Duodenal mucosa (tissue), 2 donors: ENCODE measurements around the gene CD164L2.
"Not testable (repeated sequence)": the region's sequence is repeated elsewhere in the genome, so short reads cannot be mapped to it uniquely, and the experiment has no call there.

ENCODE experiments used
- H3K27ac ChIP-seq: one replicate; pipeline ENCODE4 v1.7.0; 2013; ENCODE audit warnings: low read depth, low read length
- H3K27me3 ChIP-seq, 2 donors: one replicate each; pipeline ENCODE4 v1.7.0; 2013; ENCODE audit warnings: low read length in 2 of 2, control low read depth in 1 of 2; ENCODE audit not compliant: insufficient read depth in 2 of 2, control insufficient read depth in 1 of 2
- H3K36me3 ChIP-seq, 2 donors: one replicate each; pipeline ENCODE4 v1.7.0; 2013; ENCODE audit warnings: low read length in 2 of 2, control low read depth in 1 of 2; ENCODE audit not compliant: insufficient read depth in 2 of 2, control insufficient read depth in 1 of 2
- H3K4me1 ChIP-seq, 2 donors: one replicate each; pipeline ENCODE4 v1.7.0; 2013; ENCODE audit warnings: low read length in 2 of 2, control low read depth in 1 of 2; ENCODE audit not compliant: insufficient read depth in 2 of 2, control insufficient read depth in 1 of 2
- H3K4me3 ChIP-seq, 2 donors: one replicate each; pipeline ENCODE4 v1.7.0; 2013; ENCODE audit warnings: low read length in 2 of 2, low read depth in 1 of 2
- H3K9ac ChIP-seq, 2 donors: one replicate each; pipeline ENCODE4 v1.7.0; 2013; ENCODE audit warnings: low read length in 2 of 2, low read depth in 1 of 2
- H3K9me3 ChIP-seq, 2 donors: one replicate each; pipeline ENCODE4 v1.7.0; 2013; ENCODE audit warnings: low read length in 2 of 2, control low read depth in 1 of 2; ENCODE audit not compliant: control insufficient read depth in 1 of 2

CD164L2 gene

DNA sequence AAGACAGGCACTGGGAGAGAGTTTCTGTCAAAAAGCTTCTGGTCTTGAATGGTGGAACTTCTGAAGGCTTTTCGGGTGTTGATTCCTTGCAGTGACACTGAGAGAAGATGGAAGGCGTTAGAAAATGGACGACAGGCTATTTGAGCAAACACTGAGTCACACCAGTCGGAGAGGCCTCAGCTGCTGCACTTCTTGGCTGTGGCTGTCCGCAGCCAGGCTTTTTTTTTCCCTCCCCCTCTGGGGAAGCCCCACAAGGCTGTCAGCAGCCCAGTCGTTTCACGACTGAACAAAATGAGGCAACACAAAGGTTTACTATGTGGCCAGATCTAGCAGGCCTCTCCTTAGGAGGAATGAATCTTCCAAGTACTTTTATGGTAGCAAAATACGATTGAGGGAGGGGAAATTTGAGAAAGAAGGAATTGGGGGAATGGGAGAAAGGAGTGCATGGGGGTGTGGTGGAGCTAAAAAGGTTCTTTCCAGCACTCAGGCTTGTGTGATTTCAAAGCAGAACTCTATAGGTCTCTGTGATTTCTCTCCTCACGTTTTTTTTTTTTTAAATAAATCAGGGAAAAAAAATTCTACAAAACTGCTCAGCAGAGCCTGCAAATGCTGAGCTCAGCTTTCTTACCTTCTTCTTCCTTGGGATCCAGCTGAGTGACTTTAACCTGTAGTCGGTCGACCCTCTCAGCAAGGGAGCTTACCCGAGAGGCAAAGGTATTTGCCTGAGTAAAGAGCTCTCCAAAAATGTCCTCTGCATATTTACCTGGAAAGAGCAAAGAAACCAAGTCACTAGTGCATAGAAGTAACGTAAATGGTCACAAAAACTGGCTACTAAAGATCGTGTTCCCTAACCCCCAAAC, 35.4 kb upstream of the CD164L2 start:
- H3K4me1 ChIP-seq = peaks cover 10 to 21% of the 10 kb centered on the region in 2 donors
- no peak overlapping the region for H3K4me3 ChIP-seq
- H3K27ac ChIP-seq = peak overlapping the region; percentile 53
- H3K27me3 ChIP-seq = no peaks in the 10 kb centered on the region
- H3K9me3 ChIP-seq = no peaks in the 10 kb centered on the region
- peak overlapping the region in 1 of 2 donors; percentile 25 for H3K9ac ChIP-seq
- peaks cover 27 to 57% of the 10 kb centered on the region in 2 donors for H3K36me3 ChIP-seq

DNA sequence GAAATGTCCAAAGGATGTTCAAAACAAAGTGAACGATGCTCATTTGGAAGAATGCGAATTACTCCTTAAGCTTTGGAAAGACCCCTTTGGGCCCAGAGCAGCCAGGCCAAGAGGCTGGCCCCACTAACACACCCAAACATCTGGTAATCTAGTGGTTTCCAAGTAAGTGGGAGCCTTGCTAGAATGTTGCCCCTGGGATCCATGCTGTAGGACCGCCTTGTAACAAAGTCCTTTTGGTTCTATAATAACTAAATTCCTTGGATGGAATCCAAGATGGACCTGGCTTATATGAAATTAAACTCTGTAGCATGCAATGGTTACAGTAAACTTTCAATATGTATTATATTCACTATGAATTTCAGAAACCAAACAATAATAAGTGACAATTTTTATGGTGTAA, 34.6 kb upstream of the CD164L2 start:
- Histone ChIP-seq H3K4me3 (no peak overlapping the region), H3K9me3 (no peaks in the 10 kb centered on the region), H3K27ac (no peak overlapping the region), H3K27me3 (no peaks in the 10 kb centered on the region), H3K36me3 (peaks cover 36 to 65% of the 10 kb centered on the region in 2 donors), H3K4me1 (peaks cover 10 to 21% of the 10 kb centered on the region in 2 donors), H3K9ac (no peak overlapping the region)

DNA sequence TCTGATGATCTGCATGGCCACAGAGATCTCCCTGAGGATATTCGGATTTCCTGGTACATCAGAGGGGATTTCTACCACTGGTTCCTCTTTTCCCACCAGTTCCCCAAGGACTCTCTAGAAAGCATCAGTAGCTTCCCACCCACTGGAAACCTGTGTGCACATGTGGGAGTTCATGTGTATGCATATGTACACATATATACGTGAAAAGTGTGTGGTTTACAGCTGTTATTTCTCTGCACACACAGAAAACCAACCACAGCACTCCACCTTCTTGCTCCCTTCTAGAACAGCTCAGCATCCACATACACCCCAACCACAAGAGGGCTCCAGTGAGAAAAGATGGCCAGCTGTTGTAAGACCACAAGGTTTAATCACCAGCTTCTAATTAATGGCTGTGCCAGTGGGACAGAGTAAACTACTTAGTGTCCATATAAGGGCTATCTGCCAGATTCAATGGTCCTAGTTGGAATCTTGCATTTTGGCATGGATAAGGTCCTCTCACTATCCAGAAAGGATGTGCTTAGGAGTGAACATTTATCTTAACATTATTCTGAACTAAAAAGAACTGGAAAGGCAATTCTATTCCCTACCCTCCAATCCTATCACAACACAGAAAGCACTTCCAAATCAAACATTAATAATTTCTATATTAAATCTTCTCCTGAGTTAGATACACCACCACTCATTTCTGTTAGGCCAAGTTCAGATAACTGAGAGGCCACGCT, 33.4 kb upstream of the CD164L2 start:
- no peaks in the 10 kb centered on the region for H3K9me3 ChIP-seq
- H3K27me3 ChIP-seq = no peaks in the 10 kb centered on the region
- no peak overlapping the region for H3K4me3 ChIP-seq
- H3K4me1 ChIP-seq = peaks cover 10 to 21% of the 10 kb centered on the region in 2 donors
- H3K36me3 ChIP-seq = peaks cover 40 to 77% of the 10 kb centered on the region in 2 donors
- no peak overlapping the region for H3K27ac ChIP-seq
- H3K9ac ChIP-seq = no peak overlapping the region

DNA sequence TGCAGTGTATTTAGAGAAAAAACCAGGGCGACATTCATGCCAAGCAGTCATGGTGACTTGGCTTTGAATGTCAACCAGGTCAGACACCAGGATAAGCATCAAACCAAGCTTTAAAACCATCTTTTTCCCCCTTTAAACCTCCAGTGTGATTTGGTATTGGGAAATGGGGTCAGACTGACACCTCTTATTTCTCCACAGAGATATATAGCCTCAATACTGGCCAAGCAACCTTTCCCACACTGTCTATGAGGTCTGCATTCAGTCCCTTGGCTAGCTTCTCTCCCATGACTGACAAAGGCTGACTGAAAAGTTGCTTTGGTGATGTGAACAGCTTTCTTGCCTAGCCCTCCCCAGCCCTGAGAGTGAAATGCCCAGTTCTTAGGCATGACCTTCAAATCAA, 31.0 kb upstream of the CD164L2 start:
- H3K27me3 ChIP-seq = no peaks in the 10 kb centered on the region
- peaks cover 53 to 97% of the 10 kb centered on the region in 2 donors for H3K36me3 ChIP-seq
- H3K4me1 ChIP-seq = peaks cover 10 to 21% of the 10 kb centered on the region in 2 donors
- H3K27ac ChIP-seq = no peak overlapping the region
- H3K4me3 ChIP-seq = no peak overlapping the region
- no peak overlapping the region for H3K9ac ChIP-seq
- no peaks in the 10 kb centered on the region for H3K9me3 ChIP-seq

DNA sequence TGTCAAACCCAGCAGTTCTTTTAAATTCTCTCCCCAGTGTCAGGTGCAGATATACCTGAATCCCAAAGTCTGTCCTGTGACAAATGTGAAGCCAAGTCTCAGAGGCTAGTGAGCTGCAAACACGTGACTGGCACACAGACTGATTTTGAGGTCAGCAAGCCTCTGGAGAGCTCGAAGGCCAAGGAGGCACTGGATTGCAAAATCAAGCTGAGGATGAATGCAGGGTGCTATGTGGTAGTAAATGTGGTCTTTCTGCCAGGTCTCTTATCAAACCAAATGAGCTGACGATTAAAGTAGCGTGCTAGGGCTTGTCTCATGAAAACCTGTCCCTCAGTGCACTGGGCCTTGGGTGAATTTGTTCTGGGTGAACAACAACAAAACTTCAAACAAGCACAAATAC, 29.9 kb upstream of the CD164L2 start:
- Histone ChIP-seq H3K4me1 (peaks cover 7 to 11% of the 10 kb centered on the region in 2 donors), H3K36me3 (peaks cover 53 to 99% of the 10 kb centered on the region in 2 donors), H3K4me3 (no peak overlapping the region), H3K27ac (no peak overlapping the region), H3K27me3 (no peaks in the 10 kb centered on the region), H3K9me3 (no peaks in the 10 kb centered on the region), H3K9ac (no peak overlapping the region)

DNA sequence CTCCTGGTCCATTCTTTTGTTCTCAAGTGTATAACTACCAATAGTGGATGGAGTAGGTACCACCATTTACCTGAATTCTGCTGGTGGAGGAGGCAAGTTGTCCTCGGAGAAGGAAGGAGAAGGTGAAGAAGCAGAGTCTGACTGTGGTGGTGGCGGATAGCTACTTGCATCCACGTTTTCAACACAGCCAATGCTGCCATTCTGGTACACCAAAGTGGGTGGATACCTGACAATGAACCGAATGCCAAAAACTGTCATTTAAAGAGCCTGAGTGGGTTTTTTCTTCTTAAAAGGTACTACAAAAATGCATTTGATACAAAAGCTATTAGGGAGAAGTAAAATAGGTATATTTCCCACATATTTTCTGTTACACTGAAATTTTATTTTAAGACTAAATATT, 29.4 kb upstream of the CD164L2 start:
- H3K36me3 ChIP-seq = peaks cover 58 to 99% of the 10 kb centered on the region in 2 donors

DNA sequence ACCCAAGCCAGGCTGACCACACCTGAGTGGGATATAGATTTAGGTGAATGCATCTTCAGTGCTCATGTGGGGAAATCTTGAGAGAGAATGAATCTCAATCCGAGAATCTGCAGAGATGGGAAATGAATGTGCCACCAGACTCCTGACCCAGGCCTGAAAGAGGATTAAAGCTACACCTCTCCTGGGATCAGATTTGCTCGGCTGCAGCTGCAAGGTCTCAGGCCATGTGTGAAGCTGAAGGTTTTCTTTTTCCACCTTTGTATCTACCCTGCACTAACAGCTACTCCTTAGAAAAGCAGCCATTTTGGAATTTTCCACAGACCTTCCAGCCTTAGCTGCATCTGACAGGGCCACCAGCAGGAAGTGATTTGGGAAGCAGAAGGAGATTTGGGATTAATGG, 27.6 kb upstream of the CD164L2 start:
- H3K9me3 ChIP-seq = no peaks in the 10 kb centered on the region
- no peak overlapping the region for H3K27ac ChIP-seq
- H3K27me3 ChIP-seq = no peaks in the 10 kb centered on the region
- H3K4me1 ChIP-seq = no peaks in the 10 kb centered on the region
- H3K4me3 ChIP-seq = no peak overlapping the region
- peaks cover 55 to 95% of the 10 kb centered on the region in 2 donors for H3K36me3 ChIP-seq
- H3K9ac ChIP-seq = no peak overlapping the region

More for the DNA sequence above, 29.4 kb upstream of the CD164L2 start:
- Histone ChIP-seq H3K9ac (no peak overlapping the region), H3K4me1 (peaks cover 2 to 6% of the 10 kb centered on the region in 2 donors), H3K4me3 (no peak overlapping the region), H3K27ac (no peak overlapping the region), H3K27me3 (no peaks in the 10 kb centered on the region), H3K9me3 (no peaks in the 10 kb centered on the region)

DNA sequence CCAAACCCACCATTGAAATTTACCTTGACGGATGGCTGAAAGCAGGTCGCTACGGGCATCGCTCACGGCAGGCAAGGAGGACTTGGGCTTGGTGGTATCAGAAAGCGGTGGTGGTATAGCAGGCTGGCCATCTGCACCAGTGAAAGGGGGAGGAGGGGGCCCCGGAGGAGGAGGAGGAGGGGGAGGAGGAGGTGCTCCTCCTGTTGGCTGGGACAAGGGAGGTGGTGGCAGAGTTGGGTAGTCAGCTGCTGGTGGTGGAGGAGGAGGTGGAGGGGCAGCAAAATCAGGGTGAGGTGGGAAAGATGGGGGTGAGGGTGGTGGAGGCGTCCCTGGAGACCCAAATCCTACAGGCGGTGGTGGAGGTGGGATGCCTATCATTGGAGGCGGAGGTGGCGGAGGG, 26.5 kb upstream of the CD164L2 start:
- Histone ChIP-seq H3K4me1 (no peaks in the 10 kb centered on the region), H3K36me3 (peaks cover 46 to 91% of the 10 kb centered on the region in 2 donors), H3K4me3 (no peak overlapping the region)

DNA sequence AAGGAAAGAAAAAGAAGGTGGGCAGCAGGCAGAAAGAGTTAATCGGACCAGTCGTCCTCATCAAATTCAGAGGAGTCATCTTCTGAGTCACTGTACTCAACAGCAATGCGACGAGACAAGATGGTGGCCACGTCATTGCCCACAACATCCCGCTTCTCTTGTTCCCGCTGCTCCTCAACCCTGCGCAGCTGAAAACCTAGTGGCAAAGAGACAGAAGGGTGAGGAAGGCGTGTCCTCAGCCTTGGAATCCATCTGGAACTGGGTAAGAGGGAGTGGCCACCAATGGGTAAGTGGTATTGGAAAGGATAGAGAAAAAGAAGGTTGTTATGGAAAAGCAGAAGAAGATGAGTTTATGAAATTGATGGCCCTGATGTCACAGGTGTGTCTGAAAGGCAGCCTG, 25.0 kb upstream of the CD164L2 start:
- Histone ChIP-seq H3K9me3 (no peaks in the 10 kb centered on the region), H3K9ac (no peak overlapping the region), H3K36me3 (peaks cover 35 to 83% of the 10 kb centered on the region in 2 donors), H3K4me1 (peaks cover under 1 to 7% of the 10 kb centered on the region in 2 donors), H3K27me3 (no peaks in the 10 kb centered on the region), H3K27ac (no peak overlapping the region), H3K4me3 (no peak overlapping the region)

More for the DNA sequence above, 26.5 kb upstream of the CD164L2 start:
- no peak overlapping the region for H3K27ac ChIP-seq
- H3K27me3 ChIP-seq = no peaks in the 10 kb centered on the region
- no peaks in the 10 kb centered on the region for H3K9me3 ChIP-seq
- H3K9ac ChIP-seq = no peak overlapping the region

DNA sequence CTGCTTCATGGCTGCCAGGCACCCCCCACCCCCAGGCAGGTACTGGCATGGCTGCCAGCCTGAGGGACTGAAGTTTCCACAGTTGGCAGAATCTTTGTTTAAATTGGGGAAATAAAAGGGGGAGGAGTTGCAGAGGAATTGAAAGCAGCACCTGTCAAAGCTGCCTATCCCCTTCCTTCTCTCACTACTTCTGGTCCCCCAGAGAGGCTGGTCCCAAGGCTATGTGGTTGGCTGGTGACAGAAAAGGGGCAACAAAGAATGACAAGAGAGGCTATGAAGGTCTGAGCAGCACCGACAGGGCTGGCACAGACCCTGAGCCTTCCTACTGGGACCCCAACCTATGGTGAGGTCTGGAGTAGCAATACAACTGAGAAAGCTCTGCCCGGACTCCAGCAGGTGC, 23.7 kb upstream of the CD164L2 start:
- H3K4me3 ChIP-seq, H3K27me3 ChIP-seq, H3K9me3 ChIP-seq, H3K9ac ChIP-seq, H3K27ac ChIP-seq: not testable (repeated sequence)
- Histone ChIP-seq H3K36me3 (peaks cover 27 to 69% of the 10 kb centered on the region in 2 donors), H3K4me1 (peaks cover 9 to 19% of the 10 kb centered on the region in 2 donors)
